HG03469 (cell line): ENCODE data around the gene ADGRL1.
"Not testable (repeated sequence)": the region's sequence is repeated elsewhere in the genome, so short reads cannot be mapped to it uniquely, and the experiment has no call there.

Experiments
- ATAC-seq: cut with Tn5 transposase; IDR thresholded peaks from one replicate; pipeline ENCODE4 v1.9.1; 2021; ENCODE audit warnings: mild to moderate bottlenecking, moderate library complexity, moderate number of reproducible peaks; ENCODE audit not compliant: unreplicated experiment

Gene ADGRL1

DNA sequence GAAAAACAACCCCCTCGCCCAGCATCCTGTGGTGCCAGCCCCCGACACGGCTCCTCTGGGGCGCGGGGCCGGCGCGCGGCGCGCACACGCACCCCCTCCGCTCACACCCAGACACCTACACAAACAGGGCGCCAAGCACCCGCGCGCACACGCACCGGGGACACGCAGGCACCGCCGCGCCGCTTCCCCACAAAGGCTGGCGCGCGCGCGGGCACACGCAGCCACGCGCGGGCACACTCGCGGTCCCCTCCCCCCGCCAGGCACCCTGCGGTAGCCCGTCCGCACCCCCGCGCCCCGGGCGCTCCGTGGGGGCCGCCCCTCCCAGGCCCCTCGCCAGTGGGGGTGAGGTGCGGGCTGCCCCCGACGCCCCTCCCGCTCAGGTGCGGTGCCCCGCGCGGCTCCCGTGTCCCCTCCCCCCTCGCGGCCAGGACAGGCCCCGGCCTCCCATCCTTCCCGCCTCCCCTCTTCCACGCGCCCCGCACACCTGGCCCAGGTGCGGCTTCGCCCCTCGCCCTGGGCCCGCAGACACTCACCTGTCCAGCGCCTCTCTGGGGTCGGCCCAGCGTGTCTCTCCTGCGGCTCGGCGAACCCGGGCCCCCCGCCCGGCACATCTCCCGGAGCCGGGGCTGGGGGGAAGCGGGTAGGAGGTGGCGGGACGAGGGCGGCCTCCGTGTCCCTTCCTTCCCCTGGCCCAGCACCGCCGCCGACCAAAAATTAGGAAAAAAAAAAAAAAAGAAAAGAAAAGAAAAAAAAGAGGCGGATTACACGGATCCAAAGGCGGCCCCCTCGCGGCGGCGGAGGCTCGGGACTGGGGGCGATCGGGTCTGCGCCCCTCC lies at the start of gene ADGRL1:
Gene ADGRL1, minus strand, starts transcription at position 718 of the 836 bp plus-strand sequence. CDS start 22,567 bp downstream, outside the sequence.
- not testable (repeated sequence) for ATAC-seq

- ATAC-seq: not testable (repeated sequence)
Measured at GRCh38 chr19:14255316-14255715, 49.3 kb upstream of the ADGRL1 start.

GRCh38 chr19:14253822-14254599 lies 48.0 kb upstream of the ADGRL1 start:
- ATAC-seq: not testable (repeated sequence)

DNA sequence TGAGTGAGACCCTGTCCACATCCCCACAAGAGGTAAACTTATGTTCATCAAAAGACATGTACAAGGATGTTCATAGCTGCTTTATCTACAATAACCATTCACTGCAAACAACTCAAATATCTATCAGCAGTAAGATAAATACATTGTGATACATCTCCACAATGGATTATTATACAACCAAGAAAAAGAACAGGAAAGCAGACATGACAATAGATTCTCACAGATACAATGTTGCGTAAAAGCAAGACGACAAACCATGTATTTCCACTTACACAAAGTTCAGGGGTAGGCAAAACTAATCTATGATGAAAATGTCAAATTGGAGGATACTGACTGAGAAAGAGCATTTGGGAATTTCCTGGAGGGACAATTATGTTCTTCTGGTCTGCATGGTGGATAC lies 46.2 kb upstream of the ADGRL1 start:
- not testable (repeated sequence) for ATAC-seq

DNA sequence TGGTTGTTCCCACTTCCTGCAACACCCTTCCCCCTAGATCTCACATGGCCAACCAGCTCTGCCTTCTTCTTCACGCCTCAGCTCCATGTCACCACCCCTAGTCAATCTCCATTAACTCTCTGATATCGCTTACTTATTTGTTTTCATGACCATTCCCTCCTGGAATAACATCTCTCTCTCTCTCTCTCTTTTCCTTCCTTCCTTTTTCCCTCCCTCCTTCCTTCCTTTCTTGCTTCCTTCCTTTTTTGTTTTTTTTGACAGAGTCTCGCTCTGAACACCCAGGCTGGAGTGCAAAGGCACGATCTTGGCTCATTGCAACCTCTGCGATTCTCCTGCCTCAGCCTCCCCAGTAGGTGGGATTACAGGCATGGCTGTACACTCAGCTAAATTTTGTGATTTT lies 44.9 kb upstream of the ADGRL1 start:
- ATAC-seq: no peak

- ATAC-seq: not testable (repeated sequence)
Measured at GRCh38 chr19:14250315-14250714, 44.3 kb upstream of the ADGRL1 start.

DNA sequence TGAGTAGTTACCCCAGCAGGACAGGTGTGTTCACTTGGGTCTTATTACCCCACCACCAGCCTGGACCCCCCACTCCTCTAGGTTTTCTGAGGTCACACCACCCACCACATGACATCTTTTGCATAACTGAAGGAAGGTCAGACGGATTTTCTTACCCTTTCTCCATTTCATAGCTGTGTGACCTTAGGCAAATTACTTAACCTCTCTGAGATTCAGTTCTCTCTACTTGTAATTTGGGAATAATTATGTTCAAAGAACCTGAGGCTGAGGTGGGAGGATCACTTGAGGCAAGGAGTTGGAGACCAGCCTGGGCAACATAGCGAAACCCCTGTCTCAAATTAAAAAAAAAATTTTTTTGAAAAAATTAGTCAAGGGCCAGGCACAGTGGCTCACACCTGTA lies 43.9 kb upstream of the ADGRL1 start:
- ATAC-seq: not testable (repeated sequence)

DNA sequence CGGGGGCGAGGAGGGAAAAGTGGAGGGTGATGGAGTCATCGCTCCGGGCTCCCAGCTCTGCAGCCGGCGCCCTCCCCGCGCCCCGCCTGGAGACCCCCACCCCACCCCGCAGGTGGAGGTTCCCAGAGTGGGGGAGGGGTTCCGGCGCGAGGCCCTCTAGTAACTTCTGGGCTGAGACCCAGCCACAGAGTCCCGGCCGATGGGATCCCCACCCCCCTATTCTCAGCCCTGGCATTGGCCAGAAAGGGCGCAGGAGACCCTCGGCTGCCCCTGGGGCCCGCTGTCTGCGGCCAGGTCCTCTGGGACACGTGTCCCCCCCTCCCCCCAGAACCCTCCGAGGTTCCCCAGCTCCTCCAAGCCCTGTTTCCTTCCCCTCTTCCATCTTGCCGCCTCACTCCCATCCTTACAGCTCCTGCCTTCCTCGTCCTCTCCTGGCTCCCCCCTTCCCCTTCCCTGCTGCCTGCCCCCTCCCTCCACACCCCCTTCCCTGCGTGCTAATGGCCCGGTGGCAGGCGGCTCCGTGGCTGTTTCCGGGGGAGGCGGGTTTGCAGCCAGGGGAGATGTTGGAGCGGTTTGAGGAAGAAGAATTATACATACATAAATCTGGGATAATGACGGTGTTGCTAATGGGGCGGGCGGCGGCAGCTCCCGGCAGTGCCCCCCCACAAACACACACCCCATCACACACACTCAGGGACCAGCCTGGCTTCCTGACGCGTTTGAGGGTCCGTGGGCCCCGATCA lies 43.2 kb upstream of the ADGRL1 start:
- ATAC-seq: not testable (repeated sequence)

- no peak for ATAC-seq
Measured at GRCh38 chr19:14248578-14249011, 42.6 kb upstream of the ADGRL1 start.

DNA sequence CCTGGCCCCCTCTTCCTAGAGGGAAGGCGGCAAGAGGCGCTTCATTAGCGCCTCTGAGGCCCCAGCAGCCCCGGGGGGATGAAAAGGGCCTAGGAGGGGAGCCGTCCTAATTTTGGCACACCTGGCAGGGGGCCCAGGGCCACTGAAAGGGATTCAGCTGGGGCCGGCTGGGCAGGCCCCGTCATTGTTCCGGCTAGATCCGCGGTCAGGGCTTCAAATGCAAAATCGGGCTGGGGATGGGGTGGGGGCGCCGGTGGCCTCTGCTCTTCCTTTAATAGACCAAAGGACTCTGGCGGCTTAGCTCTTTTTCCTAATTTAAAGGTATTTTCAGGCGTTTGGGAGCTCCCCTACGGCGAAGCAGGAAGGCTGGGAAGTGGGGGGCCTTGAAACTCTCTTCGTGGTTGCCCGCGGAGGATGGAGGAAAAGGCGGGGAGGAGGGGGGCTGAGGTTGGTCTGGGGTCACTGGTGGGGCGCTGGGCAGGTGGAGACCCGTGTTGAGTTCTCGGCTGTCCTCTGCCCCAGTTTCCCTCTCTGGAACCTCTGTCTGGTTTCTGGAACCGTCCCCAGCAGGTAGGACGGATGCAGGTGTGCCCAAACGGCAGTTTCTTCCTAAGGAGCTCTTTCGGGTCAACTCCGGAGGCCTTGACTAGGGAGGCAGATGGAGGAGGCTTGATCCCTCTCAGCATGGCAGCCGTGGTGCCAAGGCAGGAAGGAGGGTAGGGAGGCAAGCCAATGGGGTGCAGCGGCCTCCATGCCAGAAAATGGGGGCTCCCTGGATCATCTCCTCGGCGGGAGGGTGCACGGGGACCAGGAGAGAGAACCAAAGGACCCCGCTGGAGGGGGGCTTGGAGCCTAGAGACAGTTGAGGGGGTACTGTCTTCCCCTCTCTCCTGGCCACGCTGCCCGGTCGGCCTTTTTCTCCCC lies 41.8 kb upstream of the ADGRL1 start:
- not testable (repeated sequence) for ATAC-seq

DNA sequence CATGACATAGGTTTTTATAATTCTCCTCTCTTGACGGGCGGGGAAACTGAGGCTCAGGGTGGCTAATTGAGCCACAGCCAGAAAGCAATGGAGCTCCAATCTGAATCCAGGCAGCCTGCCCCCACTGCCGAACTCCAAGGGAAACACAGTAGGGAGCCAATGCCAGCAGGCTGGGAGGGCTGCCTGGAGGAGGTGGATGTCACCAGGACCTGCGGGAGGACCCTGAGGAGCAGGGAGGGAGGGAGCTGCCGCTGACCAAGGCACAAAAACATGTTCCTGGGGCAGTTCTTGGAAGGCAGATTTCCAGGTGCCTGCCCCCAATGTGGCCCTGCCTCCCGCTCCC lies 41.2 kb upstream of the ADGRL1 start:
- not testable (repeated sequence) for ATAC-seq

DNA sequence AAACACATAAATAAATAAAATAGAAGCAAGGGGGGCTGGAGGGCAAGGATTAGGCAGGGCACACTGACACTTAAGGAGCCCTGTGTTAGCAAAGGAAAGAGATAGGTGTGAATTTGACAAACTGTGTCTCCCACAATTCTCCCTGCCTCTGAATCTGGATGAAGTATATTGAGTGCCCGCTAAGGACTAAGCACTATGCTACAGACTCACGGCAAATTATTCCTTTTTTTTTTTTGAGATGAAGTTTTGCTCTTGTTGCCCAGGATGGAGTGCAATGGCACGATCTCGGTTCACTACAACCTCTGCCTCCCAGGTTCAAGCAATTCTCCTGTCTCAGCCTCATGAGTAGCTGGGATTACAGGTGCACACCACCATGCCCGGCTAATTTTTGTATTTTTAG lies 38.4 kb upstream of the ADGRL1 start:
- ATAC-seq: not testable (repeated sequence)

- ATAC-seq: not testable (repeated sequence)
Measured at GRCh38 chr19:14243718-14244117, 37.7 kb upstream of the ADGRL1 start.

GRCh38 chr19:14237014-14237941 lies 31.3 kb upstream of the ADGRL1 start:
- no peak for ATAC-seq

- ATAC-seq: not testable (repeated sequence)
Measured at GRCh38 chr19:14232945-14233344, 27.0 kb upstream of the ADGRL1 start.

DNA sequence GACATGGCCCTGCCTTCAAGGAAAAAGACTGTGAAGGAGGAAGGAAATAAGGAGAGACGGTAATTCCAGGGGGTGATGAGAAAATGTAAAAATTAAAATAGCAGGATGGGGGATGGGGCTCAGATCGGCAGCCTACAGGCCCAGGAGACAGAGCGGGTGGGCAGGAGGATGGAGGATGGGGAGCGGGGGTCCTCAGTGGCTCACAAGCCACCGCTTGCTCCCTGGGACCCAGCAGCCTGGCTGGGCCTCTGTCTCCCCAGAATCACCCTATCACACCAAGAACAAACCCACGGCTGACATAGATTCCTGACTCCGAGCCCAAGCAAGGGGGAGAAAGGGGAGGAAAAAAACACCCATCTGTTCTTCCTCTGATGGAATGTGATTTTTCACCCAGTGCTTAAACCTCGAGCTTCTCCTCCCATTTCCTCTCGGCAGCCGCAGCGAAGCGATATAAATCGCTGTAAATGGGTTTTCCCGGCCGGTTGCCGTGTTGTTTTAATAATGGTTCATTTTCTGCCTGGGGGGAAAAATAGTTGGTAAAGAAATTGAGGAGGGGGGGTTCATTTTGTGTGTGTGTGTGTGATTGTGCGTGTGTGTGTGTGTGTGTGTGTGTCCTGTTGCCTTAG lies 22.6 kb upstream of the ADGRL1 start:
- ATAC-seq: not testable (repeated sequence)

- not testable (repeated sequence) for ATAC-seq
Measured at GRCh38 chr19:14226498-14226897, 20.5 kb upstream of the ADGRL1 start.

DNA sequence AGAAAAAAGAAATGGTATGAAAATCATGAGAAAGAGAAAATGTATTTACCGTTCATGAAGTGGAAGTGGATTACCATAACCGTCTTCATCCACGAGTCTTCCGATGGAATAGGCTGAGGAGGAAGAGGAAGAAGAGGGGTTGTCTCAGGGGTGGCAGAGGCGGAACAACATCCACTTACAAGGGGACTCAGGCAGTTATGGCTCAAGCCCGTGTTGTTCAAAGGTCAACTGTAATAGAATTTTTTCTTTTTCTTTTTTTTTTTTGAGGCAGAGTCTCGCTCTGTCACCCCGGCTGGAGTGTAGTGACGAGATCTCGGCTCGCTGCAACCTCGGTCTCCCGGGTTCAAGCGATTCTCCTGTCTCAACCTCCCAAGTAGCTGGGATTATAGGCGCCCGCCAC lies 16.9 kb upstream of the ADGRL1 start:
- no peak for ATAC-seq
